T47D (cell line): ENCODE measurements around the gene LNP1.
"Not testable (repeated sequence)": the region's sequence is repeated elsewhere in the genome, so short reads cannot be mapped to it uniquely, and the experiment has no call there.

Experiments
- DNase-seq, 2 experiments: peaks; one replicate each; pipeline versions ENCODE4 v3.0.0 to v3.0.0-alpha.2; 2011 to 2012; ENCODE audit warnings: low read depth in 1 of 2, low spot score in 1 of 2
- JUND ChIP-seq: IDR thresholded peaks from 2 replicates; pipeline ENCODE4 v1.6.1; 2012; ENCODE audit warnings: low read depth
- in situ Hi-C: cut with HindIII; loops from 2 replicates; pipeline ENCODE4 v1.10.0; 2016; ENCODE audit warnings: low sequenced_read_pairs, low pct_unique_long_range_greater_than_20kb

The LNP1 gene

DNA sequence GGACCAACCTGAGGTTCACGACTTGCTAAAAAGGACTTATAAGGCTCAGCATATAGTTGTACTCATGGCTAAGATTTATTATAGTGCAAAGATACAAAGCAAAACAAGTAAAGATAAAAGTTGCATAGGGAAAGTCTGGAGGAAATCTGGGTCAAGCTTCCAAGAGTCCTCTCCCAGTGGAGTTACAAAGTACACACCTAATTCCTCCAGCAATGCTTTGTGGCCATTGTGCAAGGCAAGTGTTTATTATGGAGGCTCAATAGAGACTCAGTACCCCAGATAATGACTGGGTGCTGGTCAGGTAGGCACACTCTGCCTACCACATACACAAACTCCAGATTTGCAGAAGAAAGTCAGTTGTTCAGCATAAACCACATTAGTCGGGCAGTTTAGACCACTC lies 22.9 kb downstream of the LNP1 start:
- no peak for DNase-seq
- in situ Hi-C loops: no loop called here
- no peak for TF ChIP-seq JUND

DNA sequence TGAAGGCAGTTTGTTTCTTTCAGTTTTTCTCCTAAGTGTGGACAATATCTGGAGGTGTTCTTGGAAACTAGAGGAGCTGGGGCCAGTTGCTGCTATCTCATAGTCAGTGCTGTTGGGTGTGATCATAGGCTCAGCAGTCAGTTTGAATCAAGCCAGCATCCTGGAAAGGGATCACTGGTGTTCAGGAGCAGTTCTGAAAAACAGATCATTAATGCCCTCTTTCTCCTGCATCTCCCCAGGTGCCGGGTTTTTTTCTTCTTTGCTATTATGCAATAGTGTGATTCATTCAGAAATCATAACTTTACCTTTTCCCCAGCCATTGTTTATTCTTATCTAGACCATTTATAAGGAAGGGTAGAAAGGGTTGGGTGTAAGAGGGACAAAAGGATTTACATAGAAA lies 24.0 kb downstream of the LNP1 start:
- in situ Hi-C loops: no loop called here
- no peak for DNase-seq
- TF ChIP-seq JUND: no peak

DNA sequence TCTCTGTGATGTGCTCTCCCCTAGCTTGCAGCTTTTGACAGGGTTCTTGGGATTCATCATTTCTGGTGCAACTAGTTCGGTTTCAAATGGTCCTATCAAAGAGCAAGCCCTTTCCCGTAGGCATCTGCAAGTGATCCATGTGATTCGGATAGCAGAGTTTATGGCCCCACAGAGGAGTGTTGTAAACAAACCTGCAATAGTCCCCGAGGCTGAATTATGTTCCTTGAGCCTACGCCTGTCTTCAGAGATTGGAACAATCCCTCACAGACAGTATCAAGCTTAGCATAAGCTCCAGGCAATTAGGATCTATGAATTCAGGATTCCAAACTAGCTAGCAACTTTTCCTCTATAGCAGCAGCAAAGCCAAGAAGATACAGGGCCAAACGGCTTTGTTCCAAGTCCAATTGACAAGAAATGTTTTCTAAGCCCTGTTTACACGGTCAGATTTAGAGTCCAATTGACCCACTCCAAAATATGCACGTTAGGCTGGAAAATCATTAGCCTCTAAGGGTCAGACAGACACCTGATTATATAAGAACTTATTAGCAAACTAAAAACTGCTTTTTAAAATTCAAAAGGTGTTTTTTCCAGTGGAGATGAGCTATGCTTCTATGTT lies 24.8 kb downstream of the LNP1 start:
- in situ Hi-C loops: no loop called here
- DNase-seq: no peak
- TF ChIP-seq JUND: no peak

- no peak for TF ChIP-seq JUND
- in situ Hi-C loops: no loop called here
- no peak for DNase-seq
Measured at GRCh38 chr3:100427699-100428098, 26.4 kb downstream of the LNP1 start.

DNA sequence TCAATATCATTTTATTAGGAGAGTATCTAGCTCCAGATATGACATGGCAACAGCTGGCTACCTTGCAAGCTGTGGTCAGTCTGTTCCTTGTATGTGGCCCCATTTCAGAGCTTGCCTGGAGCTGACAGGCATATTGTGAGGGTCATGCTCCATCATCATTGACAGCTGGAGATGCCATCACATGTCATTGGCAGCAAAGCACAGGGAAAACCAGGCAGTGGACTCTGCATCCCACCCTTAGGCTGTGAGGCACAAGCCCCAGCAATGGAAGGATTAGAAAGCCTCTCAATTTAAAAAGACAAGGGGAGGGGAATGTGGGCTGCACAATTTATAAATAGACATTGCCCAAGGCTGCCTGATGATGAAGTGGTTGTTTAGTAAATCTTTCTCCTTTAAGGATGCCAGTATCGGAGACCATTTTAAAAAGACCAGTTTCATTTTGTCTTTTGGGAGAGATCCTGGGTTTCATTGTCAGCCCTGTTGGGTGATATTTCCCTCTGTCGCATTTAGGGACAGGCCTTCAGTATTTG lies 27.9 kb downstream of the LNP1 start:
- in situ Hi-C loops: no loop called here
- DNase-seq: no peak
- no peak for TF ChIP-seq JUND

DNA sequence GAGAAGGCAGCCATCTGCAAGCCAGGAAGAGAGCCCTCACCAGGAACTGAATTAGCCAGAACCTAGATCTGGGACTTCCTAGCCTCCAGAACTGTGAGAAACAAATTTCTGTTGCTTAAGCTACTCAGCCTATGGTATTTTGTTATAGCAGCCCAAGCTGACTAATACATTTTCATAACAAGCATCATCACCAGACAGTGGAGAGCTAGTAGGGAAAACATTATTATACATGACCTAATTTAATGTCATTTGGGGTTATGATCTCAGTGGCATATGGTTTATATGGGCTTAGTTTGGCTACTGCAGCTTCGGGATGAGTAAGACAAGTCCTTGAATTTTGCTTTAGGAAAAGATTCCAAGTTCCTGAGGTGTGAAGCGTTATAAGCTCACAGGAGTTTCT lies 35.6 kb downstream of the LNP1 start:
- no peak for DNase-seq
- in situ Hi-C loops: no loop called here
- TF ChIP-seq JUND: no peak

GRCh38 chr3:100437721-100438622 lies 36.6 kb downstream of the LNP1 start:
- in situ Hi-C loops: no loop called here
- DNase-seq: no peak
- TF ChIP-seq JUND: no peak

GRCh38 chr3:100438623-100438974 lies 37.3 kb downstream of the LNP1 start:
- TF ChIP-seq JUND: no peak
- DNase-seq: no peak
- in situ Hi-C loops: no loop called here

GRCh38 chr3:100440895-100441294 lies 39.6 kb downstream of the LNP1 start:
- no peak for TF ChIP-seq JUND
- DNase-seq: no peak
- in situ Hi-C loops: no loop called here

- no peak for TF ChIP-seq JUND
- in situ Hi-C loops: no loop called here
- DNase-seq: no peak
Measured at GRCh38 chr3:100443690-100444089, 42.4 kb downstream of the LNP1 start.

DNA sequence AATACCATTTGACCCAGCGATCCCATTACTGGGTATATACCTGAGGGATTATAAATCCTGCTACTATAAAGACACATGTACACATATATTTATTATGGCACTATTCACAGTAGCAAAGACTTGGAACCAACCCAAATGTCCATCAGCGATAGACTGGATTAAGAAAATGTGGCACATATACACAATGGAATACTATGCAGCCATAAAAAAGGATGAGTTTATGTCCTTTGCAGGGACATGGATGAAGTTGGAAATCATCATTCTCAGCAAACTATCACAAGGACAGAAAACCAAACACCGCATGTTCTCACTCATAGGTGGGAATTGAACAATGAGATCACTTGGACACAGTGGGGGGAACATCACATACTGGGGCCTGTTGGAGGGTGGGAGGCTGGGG lies 45.7 kb downstream of the LNP1 start:
- DNase-seq, in situ Hi-C loops: not testable (repeated sequence)

- DNase-seq: peak in 1 of 2 experiments; percentile 13
- in situ Hi-C loops: no loop called here
- TF ChIP-seq JUND: no peak
Measured at GRCh38 chr3:100448079-100448478, 46.7 kb downstream of the LNP1 start.

- in situ Hi-C loops: no loop called here
- no peak for TF ChIP-seq JUND
- DNase-seq: peak in 1 of 2 experiments; percentile 69
Measured at GRCh38 chr3:100449214-100449613, 47.9 kb downstream of the LNP1 start.
